Aorta (tissue), 5 donors: Measurements from ENCODE around the gene VWF. TPM values are rescaled to one million over a fixed set of nuclear protein-coding genes. Genes with fewer than 3 reads are reported as not detected.
"Not testable (repeated sequence)": the region's sequence is repeated elsewhere in the genome, so short reads cannot be mapped to it uniquely, and the experiment has no call there.

Experiments used
- ATAC-seq: fragments of 200-7000 bp; cut with Tn5 transposase; one replicate; pipeline ENCODE4 v1.9.1; 2022; ENCODE audit warnings: moderate library complexity; ENCODE audit not compliant: low FRiP score
- DNase-seq, 2 donors: peaks; one replicate each; pipeline ENCODE4 v3.0.0-alpha.2; 2020
- H3K27ac ChIP-seq, 2 donors: one replicate each; pipeline ENCODE4 v1.5.1; 2013; ENCODE audit warnings: low read length in 2 of 2, mild to moderate bottlenecking in 2 of 2, moderate library complexity in 2 of 2, control low read depth in 1 of 2, inconsistent platforms in 1 of 2, low read depth in 1 of 2
- H3K27me3 ChIP-seq, 2 donors: one replicate each; pipeline ENCODE4 v1.6.1; 2013; ENCODE audit warnings: control low read depth in 1 of 2, low read length in 1 of 2, mild to moderate bottlenecking in 1 of 2, moderate library complexity in 1 of 2; ENCODE audit not compliant: insufficient read depth in 2 of 2, control insufficient read depth in 1 of 2
- H3K36me3 ChIP-seq, 2 donors: one replicate each; pipeline ENCODE4 v1.6.1; 2013; ENCODE audit warnings: control low read depth in 1 of 2, low read length in 1 of 2, mild to moderate bottlenecking in 1 of 2; ENCODE audit not compliant: insufficient read depth in 2 of 2, control insufficient read depth in 1 of 2
- H3K4me1 ChIP-seq, 2 donors: one replicate each; pipeline ENCODE4 v1.6.1; 2013; ENCODE audit warnings: low read length in 2 of 2, control low read depth in 1 of 2, mild to moderate bottlenecking in 1 of 2, moderate library complexity in 1 of 2; ENCODE audit not compliant: insufficient read depth in 2 of 2, control insufficient read depth in 1 of 2
- H3K4me3 ChIP-seq, 2 donors: one replicate each; pipeline ENCODE4 v1.5.1; 2013; ENCODE audit warnings: low read length in 2 of 2, control low read depth in 1 of 2, mild to moderate bottlenecking in 1 of 2
- H3K9me3 ChIP-seq: one replicate; pipeline ENCODE4 v1.6.1; 2013; ENCODE audit warnings: mild to moderate bottlenecking, low read length; ENCODE audit not compliant: control insufficient read depth
- WGBS, 2 donors: extraction: QIAGEN DNeasy Blood & Tissue Kit; methylation state at CpG; one replicate each; pipeline ENCODE4 v1.1.7; 2013; 5-methylcytosine and 5-hydroxymethylcytosine counted together
- intact Hi-C, 2 donors: fragments of 100-400 bp; cut with DNase I; formaldehyde crosslinking; loops; one replicate each; pipeline versions ENCODE4 v1.14.2 to v1.15.0; 2022
- polyA plus RNA-seq, 2 donors: library from polyadenylated mRNA; stranded (reverse); fragments of 200-250 nt; gene quantifications; one replicate each; pipeline ENCODE4 v1.2.3, GENCODE V29; 2013
- total RNA-seq, 2 donors: library from RNA; stranded (reverse); fragmentation: NEBNext Ultra II Directional; extraction: Animal tissue kit (Norgen Biotek cat#: 25700); gene quantifications; one replicate each; pipeline ENCODE4 v1.2.1, GENCODE V29; 2021
- donor health status: healthy with polysubstance abuse.
- donor health status: Bipolar disorder and iron deficiency.
- donor health status: DM: no; HTN: no; CAD: no.
- donor health status: DM: no; HTN: no; CAD: no.
- donor health status: DM: yes; HTN: yes; CAD: no.

The VWF gene
- total and polyA plus RNA-seq, 4 donors = 1.3 to 619 (median 263) TPM

- intact Hi-C loops = no loop called here
- WGBS, 2 donors = 68 to 73% methylated on average over 5 of the region's 5 CpGs
- Histone ChIP-seq H3K36me3 (no peaks in the 10 kb centered on the region), H3K27me3 (no peaks in the 10 kb centered on the region), H3K9me3 (no peaks in the 10 kb centered on the region), H3K4me1 (no peaks in the 10 kb centered on the region), H3K4me3 (no peak overlapping the region), H3K27ac (no peak overlapping the region)
- ATAC-seq (no peak), DNase-seq (no peak)
Measured at GRCh38 chr12:6020930-6021329, 103.5 kb downstream of the VWF start.

DNA sequence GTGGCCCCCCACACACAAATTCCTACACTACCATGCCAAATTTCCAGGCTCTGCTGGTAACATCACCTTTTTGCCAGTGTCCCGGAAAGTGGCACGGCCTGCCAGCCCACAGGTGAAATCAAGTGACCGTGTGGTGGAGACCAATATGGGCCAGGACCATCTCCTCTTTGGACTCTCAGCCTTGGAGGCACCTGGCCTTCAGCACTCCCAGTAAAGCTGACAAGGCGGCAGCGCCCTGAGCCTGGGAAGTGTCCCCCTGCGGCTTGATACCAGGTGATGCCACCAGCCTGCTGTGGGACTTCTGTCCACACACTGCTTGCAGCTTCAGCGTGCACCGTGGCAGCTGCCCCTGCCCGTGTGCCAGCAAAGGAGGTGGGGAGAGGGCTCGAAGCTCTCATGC is 104.0 kb downstream of the VWF start:
- intact Hi-C loops, DNase-seq, H3K9me3 ChIP-seq, H3K4me1 ChIP-seq, ATAC-seq, H3K36me3 ChIP-seq, H3K4me3 ChIP-seq, H3K27me3 ChIP-seq, H3K27ac ChIP-seq: not testable (repeated sequence)
- 85 to 86% methylated on average over 10 of the region's 10 CpGs for WGBS, 2 donors

GRCh38 chr12:6019256-6019655 is 105.2 kb downstream of the VWF start:
- H3K27me3 ChIP-seq = not testable (repeated sequence)

DNA sequence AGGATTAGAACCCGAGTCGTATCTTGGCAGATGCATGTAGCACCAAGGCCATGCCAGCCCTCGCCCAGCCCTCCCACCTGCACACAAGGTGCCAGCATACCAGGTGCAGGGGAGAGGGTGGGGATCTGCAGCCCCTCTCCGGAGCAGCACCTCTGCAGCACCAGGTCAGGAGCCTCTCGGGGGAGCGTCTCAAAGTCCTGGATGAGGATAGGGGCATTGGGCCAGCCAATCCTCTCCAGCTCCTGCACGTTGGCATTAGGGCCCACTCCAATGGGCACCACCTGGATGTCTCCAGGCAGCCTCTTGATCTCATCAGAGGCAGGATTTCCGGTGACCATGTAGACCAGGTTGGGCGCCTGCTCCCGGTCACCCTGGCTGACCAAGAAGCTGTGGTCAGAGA is 106.2 kb downstream of the VWF start:
- Histone ChIP-seq H3K36me3 (no peaks in the 10 kb centered on the region), H3K4me3 (no peak overlapping the region), H3K27me3 (no peaks in the 10 kb centered on the region), H3K27ac (no peak overlapping the region), H3K9me3 (no peaks in the 10 kb centered on the region), H3K4me1 (no peaks in the 10 kb centered on the region)
- 92 to 93% methylated on average over 10 of the region's 10 CpGs for WGBS, 2 donors
- intact Hi-C loops = no loop called here
- DNase-seq (no peak), ATAC-seq (no peak)

More at GRCh38 chr12:6019256-6019655, 105.2 kb downstream of the VWF start:
- WGBS, 2 donors = 97 to 98% methylated on average over 24 of the region's 24 CpGs
- DNase-seq, H3K9me3 ChIP-seq, intact Hi-C loops, H3K4me3 ChIP-seq, H3K36me3 ChIP-seq, H3K27ac ChIP-seq, ATAC-seq, H3K4me1 ChIP-seq: not testable (repeated sequence)

- DNase-seq (no peak), ATAC-seq (no peak)
- 79 to 80% methylated on average over 7 of the region's 7 CpGs for WGBS, 2 donors
- no peaks in the 10 kb centered on the region for H3K4me1 ChIP-seq
- no peak overlapping the region for H3K27ac ChIP-seq
- no peak overlapping the region for H3K4me3 ChIP-seq
- no peaks in the 10 kb centered on the region for H3K27me3 ChIP-seq
- H3K9me3 ChIP-seq = no peaks in the 10 kb centered on the region
- intact Hi-C loops = no loop called here
- no peaks in the 10 kb centered on the region for H3K36me3 ChIP-seq
Measured at GRCh38 chr12:6016756-6017155, 107.7 kb downstream of the VWF start.

GRCh38 chr12:6016004-6016403 is 108.5 kb downstream of the VWF start:
- intact Hi-C loops, H3K9me3 ChIP-seq, DNase-seq, H3K4me3 ChIP-seq, H3K36me3 ChIP-seq, ATAC-seq, H3K27ac ChIP-seq, H3K27me3 ChIP-seq, H3K4me1 ChIP-seq: not testable (repeated sequence)
- WGBS, 2 donors = 91 to 94% methylated on average over 12 of the region's 12 CpGs

DNA sequence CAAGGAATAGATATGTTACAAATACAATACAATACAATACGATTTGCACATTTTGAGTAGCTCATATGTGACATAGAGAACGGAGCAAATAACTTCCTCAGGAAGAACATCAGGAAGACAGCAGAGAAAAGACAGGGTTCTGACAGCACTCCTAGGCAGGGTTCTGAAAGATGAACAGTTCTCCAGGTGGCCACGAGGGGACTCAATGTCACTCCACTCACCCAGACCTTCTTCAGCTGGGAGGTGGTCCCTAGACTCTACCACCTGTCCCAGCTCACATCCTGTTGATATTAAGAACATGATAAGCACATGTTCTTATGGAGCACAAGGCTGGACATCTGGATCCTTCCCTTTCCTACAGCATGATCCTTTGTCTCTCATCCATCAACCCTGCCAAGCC is 109.2 kb downstream of the VWF start:
- 61 to 87% methylated on average over 2 to 3 of the region's 3 CpGs for WGBS, 2 donors
- intact Hi-C loops, H3K27ac ChIP-seq, H3K4me3 ChIP-seq, H3K9me3 ChIP-seq, ATAC-seq, DNase-seq, H3K4me1 ChIP-seq, H3K27me3 ChIP-seq, H3K36me3 ChIP-seq: not testable (repeated sequence)

GRCh38 chr12:6010631-6011350 is 113.7 kb downstream of the VWF start:
- H3K27ac ChIP-seq, H3K27me3 ChIP-seq, H3K36me3 ChIP-seq, H3K9me3 ChIP-seq, intact Hi-C loops, DNase-seq, H3K4me1 ChIP-seq, ATAC-seq, H3K4me3 ChIP-seq: not testable (repeated sequence)
- 93 to 95% methylated on average over 4 of the region's 4 CpGs for WGBS, 2 donors

DNA sequence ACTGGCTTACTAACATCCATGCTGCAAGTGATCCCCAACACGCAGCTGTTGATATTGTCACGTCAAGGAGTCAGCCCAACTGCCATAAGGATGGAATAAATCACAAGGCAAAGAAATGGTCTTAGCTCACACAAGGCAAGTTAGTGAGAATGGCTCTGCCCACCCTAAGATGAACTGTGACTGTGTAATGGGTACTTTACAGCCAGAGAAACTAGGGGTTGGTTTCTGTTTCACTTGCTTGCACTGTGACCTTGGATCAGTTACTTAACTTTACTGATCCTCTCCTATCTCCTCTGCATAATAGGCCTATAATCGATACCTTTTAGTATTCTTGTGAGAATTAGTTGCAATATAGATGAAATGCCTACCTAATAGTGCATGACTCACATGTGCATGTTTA is 127.2 kb downstream of the VWF start:
- DNase-seq (no peak), ATAC-seq (no peak)
- no peaks in the 10 kb centered on the region for H3K36me3 ChIP-seq
- H3K4me3 ChIP-seq = no peak overlapping the region
- 97 to 99% methylated on average over 3 of the region's 3 CpGs for WGBS, 2 donors
- intact Hi-C loops = no loop called here
- H3K27me3 ChIP-seq = no peaks in the 10 kb centered on the region
- H3K4me1 ChIP-seq = no peaks in the 10 kb centered on the region
- no peaks in the 10 kb centered on the region for H3K9me3 ChIP-seq
- no peak overlapping the region for H3K27ac ChIP-seq
